DOHH2 (cell line): ENCODE measurements around the gene RBM6.
A peak's percentile ranks its signal among the peaks of the same experiment; 100 is the strongest.

Source experiments
- H3F3A ChIP-seq: fragments of 200-600 bp; sonication (generic), shearing (Covaris generic); 2 replicates; pipeline ENCODE4 v1.6.0; 2016; ENCODE audit warnings: antibody characterized with exemption, mild to moderate bottlenecking; ENCODE audit not compliant: control insufficient read depth, insufficient read depth
- H3K27ac ChIP-seq: fragments of 200-600 bp; sonication (generic); 2 replicates; pipeline ENCODE4 v1.5.1; 2014; ENCODE audit warnings: low read depth, mild to moderate bottlenecking, low read length, moderate library complexity
- H3K27me3 ChIP-seq: fragments of 200-600 bp; sonication (generic); 2 replicates; pipeline ENCODE4 v1.6.1; 2014; ENCODE audit warnings: mild to moderate bottlenecking, low read length, mixed read lengths; ENCODE audit not compliant: control insufficient read depth
- H3K36me3 ChIP-seq: fragments of 200-600 bp; sonication (generic); 2 replicates; pipeline ENCODE4 v1.6.1; 2014; ENCODE audit warnings: mild to moderate bottlenecking, low read length, moderate library complexity, mixed read lengths; ENCODE audit not compliant: control insufficient read depth
- H3K4me1 ChIP-seq: fragments of 200-600 bp; sonication (generic); 2 replicates; pipeline ENCODE4 v1.6.1; 2014; ENCODE audit warnings: mild to moderate bottlenecking, low read length, mixed read lengths; ENCODE audit not compliant: control insufficient read depth
- H3K4me2 ChIP-seq: fragments of 200-600 bp; sonication (generic); 2 replicates; pipeline ENCODE4 v1.6.0; 2014; ENCODE audit warnings: mild to moderate bottlenecking, low read length, moderate library complexity
- H3K4me3 ChIP-seq: fragments of 200-600 bp; sonication (generic); 2 replicates; pipeline ENCODE4 v1.5.1; 2014; ENCODE audit warnings: mild to moderate bottlenecking, low read length, mixed read lengths
- H3K79me2 ChIP-seq: fragments of 200-600 bp; sonication (generic); 2 replicates; pipeline ENCODE4 v1.6.1; 2014; ENCODE audit warnings: mild to moderate bottlenecking, low read length, mixed read lengths; ENCODE audit not compliant: control insufficient read depth
- H3K9me2 ChIP-seq: fragments of 200-600 bp; sonication (generic); replicated peaks from 2 replicates; pipeline ENCODE4 v1.6.1; 2014; ENCODE audit warnings: mild to moderate bottlenecking, low read length, mixed read lengths; ENCODE audit not compliant: control insufficient read depth
- H3K9me3 ChIP-seq: fragments of 200-600 bp; sonication (generic); 2 replicates; pipeline ENCODE4 v1.6.1; 2014; ENCODE audit warnings: antibody characterized with exemption, low read length, mixed read lengths; ENCODE audit not compliant: control insufficient read depth, insufficient read depth
- H4K20me1 ChIP-seq: fragments of 200-600 bp; sonication (generic); 2 replicates; pipeline ENCODE4 v1.6.0; 2014; ENCODE audit warnings: low read depth, mild to moderate bottlenecking, antibody characterized with exemption, low read length, moderate library complexity; ENCODE audit not compliant: control insufficient read depth, insufficient read depth
- CTCF ChIP-seq: fragments of 200-600 bp; sonication (generic); IDR thresholded peaks from one replicate; pipeline ENCODE4 v1.5.1; 2014; ENCODE audit warnings: antibody characterized with exemption, mild to moderate bottlenecking, low read depth, low read length; ENCODE audit not compliant: poor library complexity, severe bottlenecking
- EZH2phosphoT487 ChIP-seq: fragments of 200-600 bp; sonication (generic); IDR thresholded peaks from 2 replicates; pipeline ENCODE4 v1.6.1; 2017; ENCODE audit warnings: borderline replicate concordance, mild to moderate bottlenecking, antibody characterized with exemption, low read length, moderate library complexity, mixed read lengths

RBM6 gene

GRCh38 chr3:50121072-50122032, 181.4 kb downstream of the RBM6 start:
- no peak overlapping the region for H3K4me3 ChIP-seq
- no peaks in the 10 kb centered on the region for H3K27me3 ChIP-seq
- H4K20me1 ChIP-seq = no peaks in the 10 kb centered on the region
- H3K27ac ChIP-seq = no peak overlapping the region
- H3K36me3 ChIP-seq = peaks cover 47% of the 10 kb centered on the region
- TF ChIP-seq EZH2phosphoT487 (no peak), CTCF (peak; percentile 91)
- no peaks in the 10 kb centered on the region for H3K4me1 ChIP-seq
- no peaks in the 10 kb centered on the region for H3K9me3 ChIP-seq
- H3K4me2 ChIP-seq = no peak overlapping the region
- no peaks in the 10 kb centered on the region for H3K79me2 ChIP-seq
- H3F3A ChIP-seq = peaks cover 13% of the 10 kb centered on the region
- H3K9me2 ChIP-seq = no peaks in the 10 kb centered on the region

GRCh38 chr3:50122071-50122470, 182.1 kb downstream of the RBM6 start:
- Histone ChIP-seq H3K36me3 (peaks cover 40% of the 10 kb centered on the region), H3K4me2 (no peak overlapping the region), H3K4me1 (no peaks in the 10 kb centered on the region), H3K9me3 (no peaks in the 10 kb centered on the region), H3K4me3 (no peak overlapping the region), H3K27me3 (0 out of 2 replicates have a peak, but pooled peaks cover under 1% of the 10 kb centered on the region), H3K9me2 (no peaks in the 10 kb centered on the region), H3F3A (peaks cover 11% of the 10 kb centered on the region), H4K20me1 (no peaks in the 10 kb centered on the region), H3K79me2 (no peaks in the 10 kb centered on the region), H3K27ac (no peak overlapping the region)
- TF ChIP-seq EZH2phosphoT487 = no peak
- no peak for TF ChIP-seq CTCF

- Histone ChIP-seq H4K20me1 (no peaks in the 10 kb centered on the region), H3K27ac (no peak overlapping the region), H3K4me1 (no peaks in the 10 kb centered on the region), H3K9me3 (no peaks in the 10 kb centered on the region), H3K36me3 (peaks cover 32% of the 10 kb centered on the region), H3K9me2 (no peaks in the 10 kb centered on the region), H3K4me2 (no peak overlapping the region), H3K79me2 (no peaks in the 10 kb centered on the region), H3K4me3 (no peak overlapping the region), H3F3A (peaks cover 11% of the 10 kb centered on the region), H3K27me3 (0 out of 2 replicates have a peak, but pooled peaks cover 2% of the 10 kb centered on the region)
- TF ChIP-seq EZH2phosphoT487 (no peak), CTCF (no peak)
These were observed 182.9 kb downstream of the RBM6 start for GRCh38 chr3:50122661-50123391.
